ENCODE results near the gene OPCML. TPM values are rescaled to one million over a fixed set of nuclear protein-coding genes. Genes with fewer than 3 reads are reported as not detected.

OPCML gene
- total and polyA plus RNA-seq, 12 donors, result under 0.01 to 1.2 (median 0.39) TPM

- no peak for DNase-seq
- Histone ChIP-seq H3K27ac (no peak overlapping the region), H3K9me3 (no peaks in the 10 kb centered on the region), H3K36me3 (no peaks in the 10 kb centered on the region), H3K4me3 (no peak overlapping the region), H3K4me1 (no peaks in the 10 kb centered on the region), H3K27me3 (peaks cover 0 to 14% (median 8%) of the 10 kb centered on the region in 7 donors)
- intact Hi-C loops (cut with DNase I), result no loop called here
- ATAC-seq, result no peak
- TF ChIP-seq, protein P1, sequence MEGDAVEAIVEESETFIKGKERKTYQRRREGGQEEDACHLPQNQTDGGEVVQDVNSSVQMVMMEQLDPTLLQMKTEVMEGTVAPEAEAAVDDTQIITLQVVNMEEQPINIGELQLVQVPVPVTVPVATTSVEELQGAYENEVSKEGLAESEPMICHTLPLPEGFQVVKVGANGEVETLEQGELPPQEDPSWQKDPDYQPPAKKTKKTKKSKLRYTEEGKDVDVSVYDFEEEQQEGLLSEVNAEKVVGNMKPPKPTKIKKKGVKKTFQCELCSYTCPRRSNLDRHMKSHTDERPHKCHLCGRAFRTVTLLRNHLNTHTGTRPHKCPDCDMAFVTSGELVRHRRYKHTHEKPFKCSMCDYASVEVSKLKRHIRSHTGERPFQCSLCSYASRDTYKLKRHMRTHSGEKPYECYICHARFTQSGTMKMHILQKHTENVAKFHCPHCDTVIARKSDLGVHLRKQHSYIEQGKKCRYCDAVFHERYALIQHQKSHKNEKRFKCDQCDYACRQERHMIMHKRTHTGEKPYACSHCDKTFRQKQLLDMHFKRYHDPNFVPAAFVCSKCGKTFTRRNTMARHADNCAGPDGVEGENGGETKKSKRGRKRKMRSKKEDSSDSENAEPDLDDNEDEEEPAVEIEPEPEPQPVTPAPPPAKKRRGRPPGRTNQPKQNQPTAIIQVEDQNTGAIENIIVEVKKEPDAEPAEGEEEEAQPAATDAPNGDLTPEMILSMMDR (IDR thresholded peaks at IDR 0.05), result no peak
- WGBS, 2 donors, result 61 to 62% methylated on average over 4 of the region's 4 CpGs
Measured at GRCh38 chr11:132971351-132971750, 561.0 kb downstream of the OPCML start.

GRCh38 chr11:132969892-132970291 lies 562.4 kb downstream of the OPCML start:
- H3K27ac ChIP-seq, result no peak overlapping the region
- TF ChIP-seq, protein P1 (IDR thresholded peaks at IDR 0.05), result no peak
- no peaks in the 10 kb centered on the region for H3K4me1 ChIP-seq
- no peak overlapping the region for H3K4me3 ChIP-seq
- H3K9me3 ChIP-seq, result peaks cover 0 to 13% (median 0%) of the 10 kb centered on the region in 11 donors
- peaks cover 0 to 12% (median 3%) of the 10 kb centered on the region in 7 donors for H3K27me3 ChIP-seq
- intact Hi-C loops (cut with DNase I), result no loop called here
- ATAC-seq (no peak), DNase-seq (no peak)
- H3K36me3 ChIP-seq, result no peaks in the 10 kb centered on the region
- WGBS, 2 donors, result 79 to 81% methylated on average over 4 of the region's 4 CpGs

DNA sequence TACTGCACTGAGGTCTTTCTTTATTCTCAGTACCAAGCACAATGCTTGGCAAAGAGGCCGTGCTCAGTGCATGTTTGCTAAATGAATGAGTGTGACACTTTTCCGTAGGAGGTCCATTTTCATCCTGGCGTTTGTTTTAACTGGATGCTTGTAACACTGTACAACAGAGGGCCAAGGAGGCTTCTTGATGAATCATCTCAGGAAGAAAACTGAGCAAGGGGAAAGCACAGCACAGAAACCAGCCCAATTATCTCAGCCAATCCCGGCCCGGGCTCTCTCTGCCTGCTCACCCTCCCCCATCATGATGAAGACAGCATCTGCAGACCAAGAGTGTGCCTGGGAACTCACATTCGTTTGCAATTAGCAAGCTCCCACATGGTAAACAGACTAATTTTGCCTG lies 570.3 kb downstream of the OPCML start:
- WGBS, 2 donors, result 42 to 45% methylated on average over 6 of the region's 6 CpGs
- H3K27me3 ChIP-seq, result peaks cover 0 to 32% (median 16%) of the 10 kb centered on the region in 7 donors
- intact Hi-C loops (cut with DNase I), result no loop called here
- H3K36me3 ChIP-seq, result no peaks in the 10 kb centered on the region
- TF ChIP-seq, protein P1 (IDR thresholded peaks at IDR 0.05), result no peak
- ATAC-seq (peak in 2 of 8 donors; percentile 22 to 31), DNase-seq (no peak)
- no peak overlapping the region for H3K4me3 ChIP-seq
- peaks cover 0 to 14% (median 0%) of the 10 kb centered on the region in 11 donors for H3K9me3 ChIP-seq
- no peaks in the 10 kb centered on the region for H3K4me1 ChIP-seq
- H3K27ac ChIP-seq, result no peak overlapping the region

- WGBS, 2 donors, result 85 to 86% methylated on average over 5 of the region's 5 CpGs
- H3K4me3 ChIP-seq, result no peak overlapping the region
- DNase-seq, result no peak
- no peak overlapping the region for H3K27ac ChIP-seq
- peaks cover 0 to 14% (median 0%) of the 10 kb centered on the region in 11 donors for H3K9me3 ChIP-seq
- intact Hi-C loops (cut with DNase I), result no loop called here
- no peak for ATAC-seq
- H3K36me3 ChIP-seq, result no peaks in the 10 kb centered on the region
- peaks cover 0 to 32% (median 16%) of the 10 kb centered on the region in 7 donors for H3K27me3 ChIP-seq
- no peaks in the 10 kb centered on the region for H3K4me1 ChIP-seq
- TF ChIP-seq, protein P1 (IDR thresholded peaks at IDR 0.05), result no peak
Measured at GRCh38 chr11:132961453-132961852, 570.8 kb downstream of the OPCML start.
